ENCODE measurements around the gene IFI30. TPM values are rescaled to one million over a fixed set of nuclear protein-coding genes. Genes with fewer than 3 reads are reported as not detected.

The IFI30 gene
- total RNA-seq, 4 donors from 2014 or later: 10.0 to 50.8 (median 32.8) TPM

- no peak overlapping the region for H3K4me3 ChIP-seq
- 96% methylated on average over 12 of the region's 12 CpGs; no CpG with 5 or more reads in 1 of the 2 donors for WGBS, 2 donors (ENCODE audit: low coverage in 1 of 2)
- no peaks in the 10 kb centered on the region for H3K4me1 ChIP-seq
- H3K27me3 ChIP-seq: no peaks in the 10 kb centered on the region
- in situ Hi-C loops (cut with MboI; ENCODE audit: low pct_ligation_motif_present in 1 of 4, low pct_unique_long_range_greater_than_20kb in 1 of 4, low sequenced_read_pairs in 3 of 4) (no loop called here), intact Hi-C loops (cut with DNase I; ENCODE audit: low total_unique reads) (no loop called here)
- peaks cover 0 to 22% (median 10%) of the 10 kb centered on the region in 4 donors for H3K36me3 ChIP-seq
- DNase-seq: no peak
- no peaks in the 10 kb centered on the region for H3K9me3 ChIP-seq
- no peak for TF ChIP-seq POLR2AphosphoS5 (IDR thresholded peaks at IDR 0.05)
- no peak for TF ChIP-seq CTCF (IDR thresholded peaks at IDR 0.05)
- TF ChIP-seq POLR2A (IDR thresholded peaks at IDR 0.05): no peak
- TF ChIP-seq EP300 (IDR thresholded peaks at IDR 0.05; ENCODE audit: low read depth): no peak
- no peak overlapping the region for H3K27ac ChIP-seq
Measured at GRCh38 chr19:18128805-18129204, 44.8 kb upstream of the IFI30 start.

GRCh38 chr19:18130523-18131242 lies 42.9 kb upstream of the IFI30 start:
- no peak for DNase-seq
- whole genome bisulfite sequencing, 2 donors (ENCODE audit: low coverage in 1 of 2): 92% methylated on average over 21 of the region's 21 CpGs; no CpG with 5 or more reads in 1 of the 2 donors
- Histone ChIP-seq H3K27ac (no peak overlapping the region), H3K9me3 (no peaks in the 10 kb centered on the region), H3K4me3 (no peak overlapping the region), H3K27me3 (no peaks in the 10 kb centered on the region), H3K36me3 (peaks cover 0 to 22% (median 9%) of the 10 kb centered on the region in 4 donors), H3K4me1 (peaks cover 0 to 8% (median 4%) of the 10 kb centered on the region in 4 donors)
- TF ChIP-seq POLR2A (IDR thresholded peaks at IDR 0.05) (no peak), POLR2AphosphoS5 (IDR thresholded peaks at IDR 0.05) (no peak), EP300 (IDR thresholded peaks at IDR 0.05; ENCODE audit: low read depth) (no peak), CTCF (IDR thresholded peaks at IDR 0.05) (no peak)
- in situ Hi-C loops (cut with MboI; ENCODE audit: low pct_ligation_motif_present in 1 of 4, low pct_unique_long_range_greater_than_20kb in 1 of 4, low sequenced_read_pairs in 3 of 4) (no loop called here), intact Hi-C loops (cut with DNase I; ENCODE audit: low total_unique reads) (no loop called here)

GRCh38 chr19:18131841-18132596 lies 41.6 kb upstream of the IFI30 start:
- TF ChIP-seq POLR2AphosphoS5 (IDR thresholded peaks at IDR 0.05): no peak
- TF ChIP-seq POLR2A (IDR thresholded peaks at IDR 0.05): no peak
- no peak for TF ChIP-seq EP300 (IDR thresholded peaks at IDR 0.05; ENCODE audit: low read depth)
- no peak for TF ChIP-seq CTCF (IDR thresholded peaks at IDR 0.05)
- H3K36me3 ChIP-seq: peaks cover 0 to 24% (median 9%) of the 10 kb centered on the region in 4 donors
- in situ Hi-C loops (cut with MboI; ENCODE audit: low pct_ligation_motif_present in 1 of 4, low pct_unique_long_range_greater_than_20kb in 1 of 4, low sequenced_read_pairs in 3 of 4) (no loop called here), intact Hi-C loops (cut with DNase I; ENCODE audit: low total_unique reads) (no loop called here)
- peaks cover 0 to 17% (median 9%) of the 10 kb centered on the region in 4 donors for H3K4me1 ChIP-seq
- no peak overlapping the region for H3K27ac ChIP-seq
- H3K4me3 ChIP-seq: no peak overlapping the region
- no peaks in the 10 kb centered on the region for H3K27me3 ChIP-seq
- H3K9me3 ChIP-seq: no peaks in the 10 kb centered on the region
- no peak for DNase-seq
- 85 to 89% methylated on average over 3 to 31 of the region's 31 CpGs for WGBS, 2 donors (ENCODE audit: low coverage in 1 of 2)
